NCI-H1092 (cell line): ENCODE measurements around the gene SH3BP5L.

Experiments
- DNase-seq: peaks from one replicate; lab custom pipeline; 2025; lab: John Stamatoyannopoulos, UW

The SH3BP5L gene

DNA sequence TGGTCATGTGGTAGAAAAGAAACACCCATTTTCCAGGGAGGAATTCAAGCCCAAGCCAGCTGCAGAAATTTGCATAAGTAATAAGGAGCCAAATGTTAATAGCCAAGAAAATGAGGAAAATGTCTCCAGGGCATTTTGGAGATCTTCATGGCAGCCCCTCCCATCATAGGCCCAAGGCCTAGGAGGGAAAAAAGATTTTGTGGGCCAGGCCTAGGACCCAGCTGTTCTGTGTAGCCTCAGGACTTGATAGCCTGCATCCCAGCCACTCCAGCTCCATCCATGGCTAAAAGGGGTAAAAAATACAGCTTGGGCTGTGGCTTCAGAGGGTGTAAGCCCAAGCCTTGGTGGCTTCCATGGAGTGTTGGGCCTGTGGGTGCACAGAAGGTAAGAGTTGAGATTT lies 48.7 kb downstream of the SH3BP5L start:
- no peak for DNase-seq

GRCh38 chr1:248775441-248775840 lies 50.3 kb downstream of the SH3BP5L start:
- no peak for DNase-seq
